Nephron progenitor cell (in vitro differentiated cells): Measurements from ENCODE around the gene DGKI.

Experiments
- DNase-seq: peaks from one replicate; pipeline ENCODE4 v3.0.0; 2021
- H3K27ac Mint-ChIP-seq: 2 replicates; pipeline ENCODE4 v1.8.0; 2021; ENCODE audit warnings: mild to moderate bottlenecking, moderate library complexity, mixed read lengths
- H3K27me3 Mint-ChIP-seq: 2 replicates; pipeline ENCODE4 v1.8.0; 2021; ENCODE audit warnings: mild to moderate bottlenecking, low read depth, mixed read lengths; ENCODE audit not compliant: poor library complexity
- H3K36me3 Mint-ChIP-seq: 2 replicates; pipeline ENCODE4 v1.8.0; 2021; ENCODE audit warnings: low read depth, mixed read lengths
- H3K4me1 Mint-ChIP-seq: 2 replicates; pipeline ENCODE4 v1.8.0; 2021; ENCODE audit warnings: mixed read lengths
- H3K4me3 Mint-ChIP-seq: 2 replicates; pipeline ENCODE4 v1.8.0; 2021; ENCODE audit warnings: mild to moderate bottlenecking, moderate library complexity, mixed read lengths
- H3K9me3 Mint-ChIP-seq: 2 replicates; pipeline ENCODE4 v1.8.0; 2021; ENCODE audit warnings: mild to moderate bottlenecking, moderate library complexity, mixed read lengths
- TF ChIP-seq, protein P1 (sequence below): fragments of 200-600 bp; sonication (generic); IDR thresholded peaks from 2 replicates; pipeline ENCODE4 v1.5.0; 2021; ENCODE audit warnings: antibody characterized with exemption

The DGKI gene

DNA sequence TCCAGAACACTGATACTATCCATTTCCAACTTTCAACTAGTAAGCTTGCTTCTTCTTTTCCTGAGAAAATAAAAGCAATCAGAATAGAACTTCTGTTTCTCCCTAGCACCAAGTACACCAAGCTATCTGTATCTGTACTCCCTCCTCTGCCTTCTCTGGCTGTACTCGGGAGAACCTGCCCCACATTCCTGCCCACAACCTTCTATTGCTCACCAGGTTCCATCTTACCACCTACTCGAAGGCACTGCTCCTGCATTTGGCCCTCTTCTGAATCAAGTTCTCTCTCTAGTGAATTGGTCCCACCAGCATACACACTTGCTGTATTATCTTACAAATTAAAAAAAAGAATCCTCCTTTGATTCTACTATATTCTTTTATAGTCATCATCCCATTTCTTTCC lies 333.7 kb downstream of the DGKI start:
- peaks cover 3% of the 10 kb centered on the region for H3K27me3 Mint-ChIP-seq
- H3K36me3 Mint-ChIP-seq = no peaks in the 10 kb centered on the region
- TF ChIP-seq, protein P1, sequence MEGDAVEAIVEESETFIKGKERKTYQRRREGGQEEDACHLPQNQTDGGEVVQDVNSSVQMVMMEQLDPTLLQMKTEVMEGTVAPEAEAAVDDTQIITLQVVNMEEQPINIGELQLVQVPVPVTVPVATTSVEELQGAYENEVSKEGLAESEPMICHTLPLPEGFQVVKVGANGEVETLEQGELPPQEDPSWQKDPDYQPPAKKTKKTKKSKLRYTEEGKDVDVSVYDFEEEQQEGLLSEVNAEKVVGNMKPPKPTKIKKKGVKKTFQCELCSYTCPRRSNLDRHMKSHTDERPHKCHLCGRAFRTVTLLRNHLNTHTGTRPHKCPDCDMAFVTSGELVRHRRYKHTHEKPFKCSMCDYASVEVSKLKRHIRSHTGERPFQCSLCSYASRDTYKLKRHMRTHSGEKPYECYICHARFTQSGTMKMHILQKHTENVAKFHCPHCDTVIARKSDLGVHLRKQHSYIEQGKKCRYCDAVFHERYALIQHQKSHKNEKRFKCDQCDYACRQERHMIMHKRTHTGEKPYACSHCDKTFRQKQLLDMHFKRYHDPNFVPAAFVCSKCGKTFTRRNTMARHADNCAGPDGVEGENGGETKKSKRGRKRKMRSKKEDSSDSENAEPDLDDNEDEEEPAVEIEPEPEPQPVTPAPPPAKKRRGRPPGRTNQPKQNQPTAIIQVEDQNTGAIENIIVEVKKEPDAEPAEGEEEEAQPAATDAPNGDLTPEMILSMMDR = no peak
- H3K4me3 Mint-ChIP-seq = no peak overlapping the region
- H3K4me1 Mint-ChIP-seq = no peaks in the 10 kb centered on the region
- H3K9me3 Mint-ChIP-seq = no peaks in the 10 kb centered on the region
- no peak for DNase-seq
- no peak overlapping the region for H3K27ac Mint-ChIP-seq

DNA sequence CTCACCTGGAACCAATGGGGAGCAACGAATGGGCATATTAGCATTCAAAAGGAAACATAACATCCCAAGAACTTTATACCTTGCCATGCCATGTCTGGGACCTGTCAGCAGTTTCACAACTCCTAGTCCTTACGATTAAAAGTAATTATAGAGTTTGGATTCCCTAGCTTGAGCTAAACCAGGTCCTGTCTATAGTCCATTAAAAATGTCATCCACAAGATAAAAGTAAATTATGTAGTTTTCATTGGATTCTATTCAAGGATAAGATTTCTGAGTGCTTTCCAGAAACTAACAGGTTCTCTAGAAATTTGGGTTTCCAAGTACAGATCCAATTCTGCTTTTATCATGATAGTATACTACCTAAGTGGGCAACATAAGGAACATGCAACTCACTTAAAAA lies 339.7 kb downstream of the DGKI start:
- H3K36me3 Mint-ChIP-seq = no peaks in the 10 kb centered on the region
- no peak overlapping the region for H3K27ac Mint-ChIP-seq
- no peaks in the 10 kb centered on the region for H3K9me3 Mint-ChIP-seq
- TF ChIP-seq, protein P1 = no peak
- no peaks in the 10 kb centered on the region for H3K4me1 Mint-ChIP-seq
- H3K27me3 Mint-ChIP-seq = peaks cover 6% of the 10 kb centered on the region
- DNase-seq = no peak
- H3K4me3 Mint-ChIP-seq = no peak overlapping the region

DNA sequence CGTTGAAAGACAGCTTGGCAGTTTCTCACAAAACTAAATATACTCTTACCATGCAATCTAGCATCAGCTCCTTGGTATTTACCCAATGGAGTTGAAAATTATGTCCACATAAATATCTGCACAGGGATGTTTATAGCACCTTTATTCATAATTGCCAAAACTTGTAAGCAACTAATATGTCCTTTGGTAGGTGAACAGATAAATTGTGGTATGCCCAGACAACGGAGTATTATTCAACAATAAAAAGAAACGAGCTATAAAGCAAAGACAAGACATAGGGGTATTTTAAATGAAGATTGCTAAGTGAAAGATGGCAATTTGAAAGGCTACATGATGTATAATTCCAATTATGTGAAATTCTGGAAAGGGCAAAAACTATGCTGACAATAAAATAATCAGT lies 340.7 kb downstream of the DGKI start:
- no peaks in the 10 kb centered on the region for H3K36me3 Mint-ChIP-seq
- H3K27ac Mint-ChIP-seq = no peak overlapping the region
- no peak overlapping the region for H3K4me3 Mint-ChIP-seq
- H3K9me3 Mint-ChIP-seq = no peaks in the 10 kb centered on the region
- no peaks in the 10 kb centered on the region for H3K4me1 Mint-ChIP-seq
- TF ChIP-seq, protein P1 = no peak
- no peak for DNase-seq
- peaks cover 6% of the 10 kb centered on the region for H3K27me3 Mint-ChIP-seq

DNA sequence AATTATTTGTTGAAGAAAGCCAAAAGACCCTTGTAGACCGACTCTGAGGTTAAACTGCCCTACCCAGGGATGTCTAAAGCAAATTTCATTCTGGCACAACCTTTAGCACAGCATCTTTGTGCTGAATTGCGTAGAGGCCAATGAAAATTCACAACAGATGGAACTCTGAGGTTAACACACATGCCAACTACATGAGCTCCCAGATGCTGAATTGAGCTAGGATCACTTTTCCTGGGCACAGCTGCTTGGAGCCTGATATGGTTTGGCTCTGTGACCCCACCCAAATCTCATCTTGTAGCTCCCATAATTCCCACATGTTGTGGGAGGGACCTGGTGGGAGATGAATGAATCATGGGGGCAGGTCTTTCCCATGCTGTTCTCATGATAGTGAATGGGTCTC lies 345.2 kb downstream of the DGKI start:
- Mint-ChIP-seq H3K36me3 (no peaks in the 10 kb centered on the region), H3K9me3 (peaks cover 3% of the 10 kb centered on the region), H3K4me1 (no peaks in the 10 kb centered on the region), H3K27me3 (peaks cover 3% of the 10 kb centered on the region), H3K4me3 (no peak overlapping the region), H3K27ac (no peak overlapping the region)
- no peak for DNase-seq
- TF ChIP-seq, protein P1 = no peak

DNA sequence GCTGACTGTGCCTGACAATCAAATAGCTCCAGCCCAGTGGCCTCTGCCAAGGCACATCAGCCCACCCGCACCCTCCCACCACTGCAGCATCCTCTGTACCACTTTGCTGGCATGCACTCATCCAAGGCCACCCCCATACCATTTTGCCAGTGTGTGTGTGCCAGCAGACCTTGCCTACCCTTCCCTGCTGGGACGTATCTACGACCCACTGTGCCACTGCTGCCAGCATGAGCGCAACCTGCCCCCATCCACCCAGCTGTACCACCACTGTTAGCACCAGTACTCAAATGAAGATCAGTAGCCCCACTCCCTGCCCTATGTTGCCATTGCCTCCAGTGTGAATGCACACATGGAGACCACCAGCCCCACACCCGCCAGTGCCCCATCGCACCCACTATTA lies 353.9 kb downstream of the DGKI start:
- Mint-ChIP-seq H3K36me3 (peaks cover 7% of the 10 kb centered on the region), H3K27me3 (peaks cover 3% of the 10 kb centered on the region), H3K27ac (no peak overlapping the region), H3K9me3 (peaks cover 30% of the 10 kb centered on the region), H3K4me1 (no peaks in the 10 kb centered on the region), H3K4me3 (no peak overlapping the region)
- no peak for DNase-seq
- TF ChIP-seq, protein P1 = no peak

DNA sequence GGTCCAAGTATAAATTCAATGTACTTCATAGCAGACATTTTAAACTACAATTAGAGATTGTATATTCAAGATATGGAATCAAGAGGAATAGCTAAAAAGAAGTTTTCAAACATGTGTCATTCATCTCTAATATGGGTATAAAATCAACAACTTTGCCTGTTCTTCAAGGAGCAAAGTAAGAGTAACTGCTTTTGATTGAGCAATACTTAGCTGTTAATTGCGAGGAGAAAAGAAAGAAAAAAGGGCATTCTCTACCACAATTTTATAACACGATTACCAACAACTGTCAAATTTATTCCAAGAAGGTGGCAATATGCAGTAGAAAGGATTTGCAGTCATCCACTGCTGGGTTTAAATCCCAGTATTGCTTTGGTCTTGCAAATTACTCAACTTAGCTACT lies 356.9 kb downstream of the DGKI start:
- TF ChIP-seq, protein P1 = no peak

More for the DNA sequence above, 356.9 kb downstream of the DGKI start:
- Mint-ChIP-seq H3K27ac (no peak overlapping the region), H3K4me1 (no peaks in the 10 kb centered on the region), H3K9me3 (peaks cover 15% of the 10 kb centered on the region), H3K27me3 (peaks cover 3% of the 10 kb centered on the region), H3K36me3 (peaks cover 7% of the 10 kb centered on the region), H3K4me3 (no peak overlapping the region)
- DNase-seq = no peak
